Hepatocyte (in vitro differentiated cells): ENCODE measurements around the gene TDRD3. TPM values are rescaled to one million over a fixed set of nuclear protein-coding genes. Genes with fewer than 3 reads are reported as not detected.

Experiments
- DNase-seq: peaks from one replicate; pipeline ENCODE4 v3.0.0-alpha.2; 2016; ENCODE audit warnings: low spot score
- H2AFZ ChIP-seq: fragments of 200-600 bp; sonication (generic); 2 replicates; pipeline ENCODE4 v1.6.0; 2016; ENCODE audit warnings: antibody characterized with exemption, mild to moderate bottlenecking
- H3K27ac ChIP-seq: fragments of 200-600 bp; sonication (generic); 2 replicates; pipeline ENCODE4 v1.5.1; 2016; ENCODE audit warnings: mild to moderate bottlenecking
- H3K27me3 ChIP-seq: fragments of 200-600 bp; sonication (generic); 2 replicates; pipeline ENCODE4 v1.6.1; 2016
- H3K36me3 ChIP-seq: fragments of 200-600 bp; sonication (generic); replicated peaks from 2 replicates; pipeline ENCODE4 v1.5.1; 2016; ENCODE audit warnings: low read depth; ENCODE audit not compliant: insufficient read depth
- H3K4me1 ChIP-seq: fragments of 200-600 bp; sonication (generic); 2 replicates; pipeline ENCODE4 v1.5.1; 2016; ENCODE audit warnings: mild to moderate bottlenecking, moderate library complexity; ENCODE audit not compliant: insufficient read depth
- H3K4me2 ChIP-seq: fragments of 200-600 bp; sonication (generic); 2 replicates; pipeline ENCODE4 v1.6.0; 2016
- H3K4me3 ChIP-seq: fragments of 200-600 bp; sonication (generic); 2 replicates; pipeline ENCODE4 v1.5.1; 2016; ENCODE audit warnings: mild to moderate bottlenecking
- H3K79me2 ChIP-seq: fragments of 200-600 bp; sonication (generic); 2 replicates; pipeline ENCODE4 v1.6.0; 2017; ENCODE audit warnings: mild to moderate bottlenecking
- H3K9me2 ChIP-seq: fragments of 200-600 bp; sonication (generic); replicated peaks from 2 replicates; pipeline ENCODE4 v1.6.0; 2017; ENCODE audit warnings: mild to moderate bottlenecking; ENCODE audit not compliant: insufficient read depth
- H3K9me3 ChIP-seq: fragments of 200-600 bp; sonication (generic); 2 replicates; pipeline ENCODE4 v1.5.1; 2016; ENCODE audit warnings: low read depth, mild to moderate bottlenecking
- H4K20me1 ChIP-seq: fragments of 200-600 bp; sonication (generic); 2 replicates; pipeline ENCODE4 v1.6.0; 2016; ENCODE audit warnings: mild to moderate bottlenecking; ENCODE audit not compliant: insufficient read depth, poor library complexity, severe bottlenecking
- EZH2 ChIP-seq: fragments of 200-600 bp; sonication (generic); IDR thresholded peaks from 2 replicates; pipeline ENCODE4 v1.6.1; 2016; ENCODE audit warnings: antibody characterized with exemption, mild to moderate bottlenecking, borderline replicate concordance
- EZH2phosphoT487 ChIP-seq: fragments of 200-600 bp; sonication (generic); IDR thresholded peaks from one replicate; pipeline ENCODE4 v1.6.1; 2018; ENCODE audit warnings: antibody characterized with exemption, mild to moderate bottlenecking, low read depth, moderate library complexity; ENCODE audit not compliant: unreplicated experiment, severe bottlenecking
- WGBS: methylation state at CpG from one replicate; pipeline ENCODE4 v1.1.6; 2016; ENCODE audit warnings: low lambda C conversion rate; ENCODE audit errors: missing lambda C conversion rate; 5-methylcytosine and 5-hydroxymethylcytosine counted together
- polyA plus RNA-seq: library from polyadenylated mRNA; unstranded; fragments of >200 nt; fragmentation: Nextera tagmentation; extraction: Ambion mirVana; gene quantifications from 2 replicates; pipeline ENCODE4 v1.2.1, GENCODE V29; 2016
- total RNA-seq: library from RNA; depleted of rRNA; stranded (reverse); fragments of >200 nt; gene quantifications from 2 replicates; pipeline ENCODE4 v1.2.3, GENCODE V29; 2014
- TF ChIP-seq, protein P1 (sequence below): fragments of 200-600 bp; sonication (generic); IDR thresholded peaks from 2 replicates; pipeline ENCODE4 v1.5.1; 2016; ENCODE audit warnings: antibody characterized with exemption, mild to moderate bottlenecking; ENCODE audit not compliant: poor library complexity

TDRD3 gene
- total and polyA plus RNA-seq, 2 experiments from 2014 or later, result 5.3 to 16.8 TPM

DNA sequence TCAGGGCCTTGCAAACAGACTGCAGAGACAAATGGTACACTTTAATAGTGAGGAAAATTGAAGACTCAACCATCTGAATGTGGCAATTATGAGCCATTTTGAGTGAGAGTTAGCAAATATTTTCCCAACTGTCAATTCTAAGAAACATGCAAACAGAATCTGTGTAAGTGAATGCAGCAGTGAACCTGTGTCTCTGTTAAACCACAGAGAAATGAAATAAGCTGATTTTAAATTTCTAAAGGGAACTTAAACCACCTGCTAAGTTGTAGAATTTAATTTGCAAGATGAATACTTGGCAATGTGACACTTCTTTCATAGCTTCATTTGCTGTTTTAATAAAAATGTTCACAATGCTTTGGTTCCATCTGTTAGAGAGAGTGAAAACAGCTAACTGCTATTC, 42.0 kb upstream of the TDRD3 start:
- H3K27me3 ChIP-seq, result no peaks in the 10 kb centered on the region
- TF ChIP-seq, protein P1, sequence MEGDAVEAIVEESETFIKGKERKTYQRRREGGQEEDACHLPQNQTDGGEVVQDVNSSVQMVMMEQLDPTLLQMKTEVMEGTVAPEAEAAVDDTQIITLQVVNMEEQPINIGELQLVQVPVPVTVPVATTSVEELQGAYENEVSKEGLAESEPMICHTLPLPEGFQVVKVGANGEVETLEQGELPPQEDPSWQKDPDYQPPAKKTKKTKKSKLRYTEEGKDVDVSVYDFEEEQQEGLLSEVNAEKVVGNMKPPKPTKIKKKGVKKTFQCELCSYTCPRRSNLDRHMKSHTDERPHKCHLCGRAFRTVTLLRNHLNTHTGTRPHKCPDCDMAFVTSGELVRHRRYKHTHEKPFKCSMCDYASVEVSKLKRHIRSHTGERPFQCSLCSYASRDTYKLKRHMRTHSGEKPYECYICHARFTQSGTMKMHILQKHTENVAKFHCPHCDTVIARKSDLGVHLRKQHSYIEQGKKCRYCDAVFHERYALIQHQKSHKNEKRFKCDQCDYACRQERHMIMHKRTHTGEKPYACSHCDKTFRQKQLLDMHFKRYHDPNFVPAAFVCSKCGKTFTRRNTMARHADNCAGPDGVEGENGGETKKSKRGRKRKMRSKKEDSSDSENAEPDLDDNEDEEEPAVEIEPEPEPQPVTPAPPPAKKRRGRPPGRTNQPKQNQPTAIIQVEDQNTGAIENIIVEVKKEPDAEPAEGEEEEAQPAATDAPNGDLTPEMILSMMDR, result no peak
- no peak for TF ChIP-seq EZH2
- no peak for TF ChIP-seq EZH2phosphoT487
- H4K20me1 ChIP-seq, result no peaks in the 10 kb centered on the region
- H3K4me2 ChIP-seq, result no peak overlapping the region
- no peak for DNase-seq
- no peak overlapping the region for H3K4me3 ChIP-seq
- no peak overlapping the region for H2AFZ ChIP-seq
- no peaks in the 10 kb centered on the region for H3K4me1 ChIP-seq
- no peaks in the 10 kb centered on the region for H3K79me2 ChIP-seq
- H3K9me3 ChIP-seq, result no peaks in the 10 kb centered on the region
- no peaks in the 10 kb centered on the region for H3K9me2 ChIP-seq
- no peak overlapping the region for H3K27ac ChIP-seq
- no peaks in the 10 kb centered on the region for H3K36me3 ChIP-seq

DNA sequence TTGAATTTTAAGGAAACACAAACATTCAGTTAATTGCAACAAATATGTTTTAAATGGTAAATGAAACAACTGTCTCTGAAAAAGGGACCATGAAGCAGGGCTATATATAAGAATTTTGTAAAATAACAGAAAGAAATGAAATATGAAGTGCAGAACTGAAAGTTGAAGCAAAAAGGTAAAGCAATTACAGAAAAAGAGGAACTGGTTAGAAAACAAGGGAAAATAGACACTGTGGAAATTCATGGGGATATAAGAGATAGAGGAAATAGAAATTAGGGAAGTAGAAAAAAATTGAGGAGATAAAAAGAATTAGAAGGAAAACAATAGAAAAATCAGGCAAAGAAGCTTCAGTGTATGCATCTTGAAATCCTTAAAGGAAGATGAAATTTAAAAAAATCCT, 40.0 kb upstream of the TDRD3 start:
- DNase-seq, result no peak
- no peaks in the 10 kb centered on the region for H3K4me1 ChIP-seq
- H2AFZ ChIP-seq, result no peak overlapping the region
- H3K27ac ChIP-seq, result no peak overlapping the region
- no peak overlapping the region for H3K4me3 ChIP-seq
- TF ChIP-seq, protein P1, result no peak
- TF ChIP-seq EZH2 (no peak), EZH2phosphoT487 (no peak)
- H3K36me3 ChIP-seq, result no peaks in the 10 kb centered on the region
- no peaks in the 10 kb centered on the region for H3K79me2 ChIP-seq
- no peaks in the 10 kb centered on the region for H3K9me3 ChIP-seq
- H4K20me1 ChIP-seq, result no peaks in the 10 kb centered on the region
- H3K9me2 ChIP-seq, result no peaks in the 10 kb centered on the region
- no peaks in the 10 kb centered on the region for H3K27me3 ChIP-seq
- no peak overlapping the region for H3K4me2 ChIP-seq

DNA sequence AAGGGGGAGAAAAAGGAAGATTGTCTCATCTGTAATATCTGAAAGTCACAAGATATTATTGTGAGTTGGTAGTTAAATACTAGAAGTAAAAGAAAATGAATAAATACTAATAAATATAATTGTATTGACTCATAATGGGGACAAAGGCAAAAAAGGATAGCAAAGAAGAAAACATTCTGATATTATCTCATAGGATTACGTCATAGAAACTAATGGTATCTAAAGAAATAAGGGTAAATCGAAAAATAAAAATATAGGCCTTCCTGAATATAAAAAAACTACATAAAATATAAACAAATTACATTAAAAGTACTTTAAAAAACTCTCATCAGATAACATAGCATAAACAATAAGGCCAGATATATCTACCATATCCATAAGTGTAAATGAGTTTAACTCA, 38.6 kb upstream of the TDRD3 start:
- TF ChIP-seq EZH2 (no peak), EZH2phosphoT487 (no peak)
- TF ChIP-seq, protein P1, result no peak
- no peaks in the 10 kb centered on the region for H3K4me1 ChIP-seq

DNA sequence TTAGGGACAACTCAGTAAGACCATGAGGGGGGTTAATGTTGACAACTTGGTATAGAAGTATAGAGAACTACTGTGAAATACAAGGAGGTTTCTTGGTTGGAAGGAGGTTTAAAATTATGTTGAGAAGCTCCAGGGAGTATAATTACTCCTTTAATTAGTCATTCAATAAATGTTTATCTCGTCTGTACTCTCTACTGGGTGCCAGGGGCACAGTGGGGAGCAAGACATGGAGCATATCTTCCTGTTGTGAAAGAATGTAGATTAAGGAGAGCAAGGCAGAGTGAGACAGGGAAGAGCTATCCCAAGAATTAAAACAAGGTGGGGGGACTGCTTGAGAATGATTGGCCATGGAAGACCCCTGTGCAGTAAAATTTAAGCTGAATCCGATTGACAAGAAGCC, 33.7 kb upstream of the TDRD3 start:
- Histone ChIP-seq H2AFZ (no peak overlapping the region), H3K79me2 (no peaks in the 10 kb centered on the region), H3K4me2 (no peak overlapping the region), H4K20me1 (no peaks in the 10 kb centered on the region), H3K27ac (no peak overlapping the region), H3K4me1 (no peaks in the 10 kb centered on the region), H3K9me3 (no peaks in the 10 kb centered on the region), H3K4me3 (no peak overlapping the region), H3K9me2 (no peaks in the 10 kb centered on the region), H3K36me3 (no peaks in the 10 kb centered on the region), H3K27me3 (no peaks in the 10 kb centered on the region)
- WGBS, result 70% methylated on average over 2 of the region's 2 CpGs
- TF ChIP-seq EZH2 (no peak), EZH2phosphoT487 (no peak)
- TF ChIP-seq, protein P1, result no peak
- no peak for DNase-seq

More for the DNA sequence above, 38.6 kb upstream of the TDRD3 start:
- Histone ChIP-seq H4K20me1 (no peaks in the 10 kb centered on the region), H3K36me3 (no peaks in the 10 kb centered on the region), H3K9me2 (no peaks in the 10 kb centered on the region), H3K27me3 (no peaks in the 10 kb centered on the region), H3K79me2 (no peaks in the 10 kb centered on the region), H3K4me3 (no peak overlapping the region), H3K4me2 (no peak overlapping the region), H2AFZ (no peak overlapping the region), H3K27ac (no peak overlapping the region), H3K9me3 (no peaks in the 10 kb centered on the region)
- 85% methylated on average over 2 of the region's 2 CpGs for WGBS
- DNase-seq, result no peak
